ENCODE results near the gene ZNF782.
"Not testable (repeated sequence)": the region's sequence is repeated elsewhere in the genome, so short reads cannot be mapped to it uniquely, and the experiment has no call there.

The ZNF782 gene

DNA sequence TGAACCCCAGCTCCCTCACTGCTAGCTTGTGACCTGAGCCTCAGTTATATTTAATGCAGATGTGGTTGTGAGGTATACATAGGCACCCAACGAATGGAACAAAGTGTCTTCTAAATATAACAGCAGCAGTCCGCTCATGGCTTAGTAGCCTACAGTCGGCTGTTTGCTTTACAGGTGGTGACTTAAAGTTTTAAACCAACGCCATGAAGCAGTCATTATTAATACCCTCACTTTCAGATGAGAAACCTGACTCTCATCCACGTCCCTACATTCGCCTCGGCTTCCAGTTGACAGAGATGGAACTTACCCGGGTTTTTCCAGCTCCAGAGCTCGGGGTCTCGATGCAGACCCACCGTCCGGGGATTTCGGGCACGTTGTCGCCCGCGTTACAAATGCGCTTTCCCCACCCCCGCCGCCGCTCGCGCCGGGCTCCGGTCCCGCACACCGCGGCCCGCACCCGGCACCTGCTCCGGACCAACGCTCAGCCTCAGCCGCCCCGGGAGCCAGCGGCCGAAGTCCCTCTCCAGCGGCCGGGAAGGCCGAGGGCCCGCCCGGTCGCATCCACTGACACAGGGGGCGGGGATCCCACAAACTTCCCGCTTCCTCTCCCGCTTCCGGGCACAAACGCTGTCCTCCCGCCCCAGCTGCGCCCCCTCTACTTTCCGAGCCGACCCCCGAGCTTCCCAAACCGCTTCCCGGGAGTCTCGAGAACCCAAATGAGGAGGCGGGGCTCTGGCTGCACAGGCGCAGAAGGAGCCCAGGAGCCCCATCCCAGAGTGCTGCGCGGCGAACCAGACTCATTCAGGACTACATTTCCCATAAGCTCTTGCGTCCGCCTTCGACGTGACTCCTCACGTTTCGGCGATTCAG lies at the start of gene ZNF782:
ZNF782 (minus strand) TSS at position 734 of the 870 bp plus-strand sequence. CDS start 2,553 bp downstream, outside the sequence.
- DNase-seq, result peak; percentile 42 to 94 (median 89)

DNA sequence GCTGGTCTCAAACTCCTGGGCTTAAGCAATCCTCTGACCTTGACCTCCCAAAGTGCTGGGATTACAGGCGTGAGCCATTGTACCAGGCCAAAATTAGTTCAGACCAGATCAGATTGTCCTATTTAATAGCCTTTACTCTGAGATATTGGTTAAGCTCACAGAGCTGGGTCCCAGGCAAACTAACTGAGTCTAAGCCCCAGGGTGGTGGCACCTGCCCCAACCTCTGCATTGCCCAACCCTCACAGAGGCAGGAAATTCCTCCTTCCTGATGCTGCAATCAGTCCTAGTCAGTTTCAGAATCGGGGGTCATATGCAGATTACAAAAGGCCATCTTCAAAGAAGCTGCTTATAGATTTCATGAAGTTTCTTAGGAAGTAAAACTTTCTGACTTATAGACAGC lies 45.7 kb upstream of the ZNF782 start:
- DNase-seq, result not testable (repeated sequence)

DNA sequence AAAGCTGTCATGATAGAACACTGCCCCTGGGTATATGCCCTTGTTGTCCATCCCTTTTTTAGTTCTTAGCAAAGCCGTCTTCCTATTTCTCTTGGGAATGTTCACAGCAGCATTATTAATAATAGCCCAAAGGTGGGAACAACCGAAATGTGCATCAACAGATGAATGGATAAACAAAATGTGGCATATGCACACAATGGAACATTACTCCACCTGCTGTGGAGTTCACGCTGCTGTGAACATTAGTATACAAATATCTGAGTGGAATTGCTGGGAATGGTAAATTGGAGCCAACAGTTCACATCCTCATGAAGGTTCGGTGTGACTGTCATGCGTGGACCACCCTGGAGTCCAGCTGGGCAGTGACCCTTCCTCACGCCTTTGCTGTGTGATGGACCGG lies 37.8 kb upstream of the ZNF782 start:
- DNase-seq, result no peak

DNA sequence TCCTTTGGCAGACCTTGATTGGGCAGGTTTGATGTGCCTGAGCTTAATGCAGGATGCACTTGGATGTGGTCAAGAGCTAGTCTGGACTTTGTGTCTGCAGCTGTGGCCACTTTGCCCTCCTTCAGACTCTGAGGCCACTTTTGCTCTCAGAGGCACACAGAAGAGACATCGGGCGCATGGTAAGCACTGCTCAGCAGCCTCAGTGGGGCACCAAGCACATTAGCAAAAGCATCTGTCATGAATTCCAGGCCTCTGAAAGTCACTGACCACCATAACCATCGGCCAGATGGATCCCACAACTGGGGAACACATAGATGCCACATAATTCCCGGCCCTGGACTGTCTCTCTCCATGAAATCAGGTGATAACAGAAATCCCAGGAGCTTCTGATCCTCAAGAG lies 34.3 kb upstream of the ZNF782 start:
- no peak for DNase-seq

DNA sequence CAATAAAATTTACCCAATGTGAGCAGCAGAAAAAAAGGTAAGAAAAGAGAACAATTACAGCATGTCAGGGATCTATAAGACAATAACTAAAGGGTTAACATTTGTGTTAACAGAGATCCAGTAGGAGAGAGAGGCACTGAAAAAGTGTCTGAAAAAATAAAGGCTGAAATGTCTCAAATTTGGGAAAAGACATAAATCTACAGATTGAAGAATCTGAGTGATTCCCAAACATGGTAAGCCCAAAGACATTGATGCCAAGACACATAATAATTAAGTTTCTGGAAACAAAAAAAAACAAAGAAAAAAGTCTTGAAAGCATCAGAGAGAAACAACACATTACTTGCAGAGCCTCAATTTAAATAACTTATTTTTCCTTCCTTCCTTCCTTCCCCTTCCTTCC lies 31.1 kb upstream of the ZNF782 start:
- DNase-seq, result no peak

DNA sequence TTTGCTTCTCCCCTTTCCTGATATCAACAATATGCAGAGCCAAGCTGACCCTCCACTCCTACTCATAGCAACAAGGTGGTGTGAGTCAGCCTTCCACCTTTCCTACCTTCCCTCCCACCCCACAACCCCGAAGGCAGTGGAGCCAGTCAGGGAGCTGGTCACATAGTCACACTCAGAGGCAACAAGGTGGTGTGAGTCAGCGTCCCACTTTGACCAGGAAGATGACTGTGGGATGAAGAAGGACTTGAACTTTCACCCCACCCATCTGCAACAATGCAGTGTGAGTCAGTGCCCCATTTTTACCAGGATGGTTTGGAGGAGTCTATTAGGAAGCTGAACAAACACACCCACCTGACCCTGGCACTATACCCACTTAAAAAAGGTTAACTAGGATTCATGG lies 30.1 kb upstream of the ZNF782 start:
- no peak for DNase-seq

DNA sequence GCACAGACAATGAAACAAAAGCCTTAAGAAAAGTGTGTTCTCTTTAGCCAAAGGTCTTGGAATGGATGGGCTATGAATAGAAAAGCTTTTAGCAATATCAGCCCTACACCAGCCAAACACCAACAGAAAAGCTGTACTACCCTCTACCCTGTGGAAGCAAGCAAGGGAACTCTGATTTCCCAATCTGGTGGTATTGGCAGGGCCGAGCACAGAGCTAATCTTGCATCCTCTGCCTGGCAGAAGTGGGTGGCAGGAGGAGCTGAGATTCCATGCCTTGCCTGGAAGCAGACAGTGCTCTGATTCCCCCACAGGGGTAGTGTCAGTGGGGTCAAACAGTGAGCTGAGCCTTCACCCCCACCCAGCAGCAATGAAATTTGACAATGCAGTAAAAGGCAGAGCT lies 29.6 kb upstream of the ZNF782 start:
- DNase-seq, result no peak

DNA sequence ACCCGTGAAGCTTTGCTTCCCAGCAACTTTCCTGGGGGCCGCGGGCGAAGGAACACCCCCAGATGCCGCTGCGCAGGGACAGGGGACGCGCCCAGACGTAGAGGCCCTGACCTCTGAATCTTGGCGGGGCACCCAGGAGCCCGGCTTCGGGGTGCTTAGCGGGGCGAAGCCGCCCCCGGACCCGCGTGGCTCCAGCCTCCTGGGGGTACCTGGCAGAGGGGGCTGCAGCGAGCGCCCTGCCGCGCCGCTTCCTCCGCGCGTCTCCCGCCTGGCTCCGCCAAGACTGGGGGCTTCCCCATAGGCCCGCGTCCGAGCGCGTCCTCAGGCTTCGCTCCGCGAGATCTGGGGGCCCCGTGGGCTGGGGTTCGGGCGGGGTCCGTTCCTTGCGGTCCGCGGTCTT lies 23.0 kb upstream of the ZNF782 start:
- no peak for DNase-seq

DNA sequence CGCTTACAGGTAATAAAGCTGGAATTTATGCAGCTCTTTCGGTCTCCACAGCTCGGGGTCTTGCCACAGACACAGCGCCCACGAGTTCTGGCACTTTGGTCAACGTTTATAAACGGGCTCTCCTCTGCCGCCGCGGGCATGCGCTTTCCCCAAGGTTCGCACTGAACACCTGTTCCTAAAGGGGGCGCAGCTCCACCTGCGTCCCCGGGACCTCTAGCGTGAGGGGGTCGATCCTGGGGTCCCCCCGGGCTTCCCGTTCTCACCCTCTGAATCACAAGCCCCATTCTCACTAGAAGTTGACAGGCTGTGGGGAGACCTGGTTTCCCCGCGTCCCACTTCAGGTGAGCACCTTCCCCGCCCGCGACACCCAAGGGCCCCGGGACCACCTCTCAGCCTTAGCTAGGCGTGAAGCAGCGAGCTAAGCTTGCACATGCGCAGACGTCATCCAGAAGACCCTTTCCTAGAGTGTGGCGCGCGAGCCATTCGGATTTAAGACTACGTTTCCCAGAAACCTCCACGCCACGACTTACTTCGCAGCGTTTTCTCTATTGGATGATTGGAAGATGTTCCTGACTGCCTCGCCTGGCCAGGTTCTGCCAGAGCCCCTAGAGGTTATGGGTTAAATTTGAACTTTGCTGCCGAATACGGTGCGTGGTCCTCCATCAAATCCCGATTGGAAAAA lies 21.3 kb upstream of the ZNF782 start:
- peak in 5 of 14 donors; percentile 14 to 57 (median 16) for DNase-seq

DNA sequence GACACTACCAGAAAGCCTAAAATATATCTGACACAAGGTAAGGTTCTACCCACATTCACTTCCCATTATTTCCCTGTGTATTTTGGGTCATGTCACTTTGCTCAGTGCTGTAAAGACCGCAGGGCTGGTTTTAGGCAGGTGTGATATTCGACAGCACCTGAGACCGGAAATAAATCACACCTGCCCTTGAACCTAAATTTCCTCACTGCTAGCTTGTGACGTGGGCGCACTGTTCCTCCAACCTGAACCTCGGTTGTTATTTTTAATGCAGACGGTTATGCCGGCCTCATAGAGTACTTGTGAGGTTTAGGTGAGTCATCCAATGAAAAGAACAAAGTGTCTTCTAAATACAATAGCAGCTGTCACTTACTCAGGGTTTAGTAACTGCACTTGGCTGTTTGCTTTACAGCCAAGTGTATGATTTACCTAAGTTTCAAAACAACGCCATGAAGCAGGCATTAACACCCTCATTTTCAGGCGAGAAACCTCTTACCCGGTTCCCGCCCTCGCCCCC lies 20.7 kb upstream of the ZNF782 start:
- no peak for DNase-seq

DNA sequence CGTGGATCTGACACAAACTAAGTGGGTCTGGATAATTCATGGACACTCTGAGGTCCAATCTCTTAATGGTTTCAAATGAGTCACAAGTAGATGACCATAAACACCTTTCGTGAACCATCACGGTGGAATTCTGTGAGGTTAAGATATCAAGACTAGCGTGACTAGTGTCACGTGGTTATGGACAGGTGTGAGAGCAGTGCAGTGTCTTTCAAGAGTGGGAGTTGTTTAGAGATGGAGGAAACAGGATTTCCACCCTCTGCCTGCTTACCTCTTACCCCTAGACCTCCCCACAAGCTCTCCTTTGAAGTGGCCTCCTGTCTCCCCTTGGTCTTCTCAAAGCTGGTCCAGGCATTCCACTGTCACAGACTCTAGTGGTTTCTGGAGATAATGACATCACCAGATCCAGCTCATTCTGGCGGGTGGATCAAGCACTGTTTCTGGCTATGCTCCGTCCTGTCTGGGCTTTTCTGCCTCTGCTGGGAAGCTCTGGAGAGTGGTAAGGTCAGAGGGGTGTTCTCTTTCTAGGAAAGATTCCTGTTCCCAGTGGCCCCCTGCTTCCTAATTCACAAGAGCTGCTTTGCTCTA lies 20.0 kb upstream of the ZNF782 start:
- no peak for DNase-seq

DNA sequence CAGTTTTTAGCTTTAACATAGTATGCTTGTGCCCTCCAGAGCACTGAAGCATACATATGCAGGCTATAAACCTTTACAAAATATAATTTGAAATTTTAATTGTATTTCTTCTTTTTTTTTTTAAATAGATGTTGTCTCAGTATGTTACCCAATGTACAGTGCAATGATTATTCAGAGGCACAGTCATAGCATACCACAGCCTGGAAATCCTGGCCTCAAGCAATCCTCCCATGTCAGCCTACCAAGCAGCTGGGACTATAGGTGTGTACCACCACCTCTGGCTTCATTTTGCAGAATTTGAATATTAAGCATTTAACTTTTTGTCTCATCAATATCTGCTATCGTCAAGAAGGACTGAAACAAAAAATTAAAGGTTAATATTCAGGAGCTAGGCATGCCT lies 16.9 kb upstream of the ZNF782 start:
- DNase-seq, result no peak

DNA sequence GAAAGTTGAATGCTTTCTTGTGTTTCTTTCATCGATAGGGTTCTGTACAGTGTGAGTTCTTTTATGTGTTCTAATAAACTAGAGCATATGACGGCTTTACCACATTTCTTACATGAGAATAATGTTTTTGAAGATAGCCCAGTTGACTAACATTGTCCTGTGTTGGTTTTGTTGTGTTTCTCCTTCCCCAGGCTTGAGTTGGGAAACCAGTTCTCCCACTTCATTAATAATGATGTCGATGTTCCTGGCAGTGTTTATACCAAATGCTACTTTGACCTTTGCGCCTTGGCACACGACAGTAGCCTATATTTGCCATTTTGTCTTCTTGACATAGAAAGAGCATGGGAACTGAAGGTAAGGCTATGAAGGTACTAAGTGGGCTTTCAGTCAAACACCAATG lies 14.4 kb upstream of the ZNF782 start:
- DNase-seq, result no peak

DNA sequence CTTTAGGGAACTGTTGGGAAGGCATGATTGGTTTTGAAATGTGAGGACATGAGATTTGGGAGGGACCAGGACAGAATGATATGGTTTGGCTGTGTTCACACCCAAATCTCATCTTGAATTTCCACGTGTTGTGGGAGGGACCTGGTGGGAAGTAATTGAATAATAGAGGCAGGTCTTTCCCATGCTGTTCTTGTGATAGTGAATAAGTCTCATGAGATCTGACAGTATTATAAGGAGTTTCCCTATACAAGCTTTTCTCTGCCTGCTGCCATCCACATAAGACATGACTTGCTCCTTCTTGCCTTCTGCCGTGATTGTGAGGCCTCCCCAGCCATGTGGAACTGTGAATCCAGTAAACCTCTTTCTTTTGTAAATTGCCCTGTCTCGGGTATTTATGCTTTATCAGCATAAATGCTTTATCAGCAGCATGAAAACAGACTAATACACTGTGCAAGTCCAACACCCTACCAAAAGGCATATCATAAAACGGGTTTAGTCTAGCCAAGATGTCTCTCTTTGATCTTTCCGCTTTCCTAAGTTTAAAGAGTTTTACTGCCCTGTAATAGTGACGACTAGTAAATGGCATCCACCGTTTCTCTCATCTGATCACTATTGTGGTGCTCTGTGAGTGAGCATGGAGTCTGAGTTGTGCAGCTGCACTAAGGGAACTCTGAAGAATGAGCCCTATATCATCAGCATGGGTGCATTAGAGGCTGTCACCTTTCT lies 12.9 kb upstream of the ZNF782 start:
- no peak for DNase-seq

DNA sequence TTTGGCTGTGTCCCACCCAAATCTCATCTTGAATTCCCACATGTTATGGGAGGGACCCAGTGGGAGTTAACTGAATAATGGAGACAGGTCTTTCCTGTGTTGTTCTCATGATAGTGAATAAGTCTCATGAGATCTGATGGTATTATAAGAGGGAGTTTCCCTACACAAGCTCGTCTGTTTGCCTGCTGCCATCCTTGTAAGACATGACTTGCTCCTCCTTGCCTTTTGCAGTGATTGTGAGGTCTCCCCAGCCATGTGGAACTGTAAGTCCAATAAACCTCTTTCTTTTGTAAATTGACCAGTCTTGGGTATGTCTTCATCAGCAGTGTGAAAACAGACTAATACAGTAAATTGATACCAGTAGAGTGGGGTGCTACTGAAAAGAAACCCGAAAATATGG lies 10.9 kb upstream of the ZNF782 start:
- DNase-seq, result not testable (repeated sequence)

DNA sequence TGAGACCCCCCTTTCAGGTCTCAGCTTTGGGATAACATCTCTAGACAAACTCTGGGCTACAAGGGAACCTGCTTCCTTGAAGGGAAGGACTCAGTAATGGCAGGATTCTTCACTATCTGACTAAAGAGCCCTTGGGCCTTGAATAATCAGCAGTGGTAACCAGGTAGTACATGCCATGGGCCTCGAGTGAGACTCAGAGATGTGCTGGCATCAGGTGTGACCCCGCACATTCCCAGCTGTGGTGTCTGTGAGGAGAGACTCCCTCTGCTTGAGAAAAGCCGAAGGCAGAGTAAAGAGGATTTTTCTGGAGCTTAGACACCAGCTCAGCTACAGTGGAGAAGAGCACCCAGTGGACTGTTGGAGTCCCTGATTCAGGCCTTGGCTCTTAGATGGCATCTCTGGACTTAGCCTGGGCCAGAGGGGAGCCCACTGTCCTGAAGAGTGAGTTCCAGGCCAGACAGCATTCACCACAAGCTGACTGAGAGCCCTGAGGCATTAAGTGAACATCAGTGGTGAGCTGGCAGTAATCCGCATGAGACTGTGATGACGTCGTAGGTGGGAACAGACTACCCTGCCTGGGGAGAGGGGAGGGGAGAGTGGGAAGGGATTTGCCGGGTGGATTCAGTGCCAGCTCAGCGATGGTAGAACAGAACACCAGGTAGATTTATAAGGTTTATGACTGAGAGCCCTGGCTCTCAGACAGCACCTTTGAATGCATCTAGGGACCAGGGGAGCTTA lies 5.3 kb upstream of the ZNF782 start:
- no peak for DNase-seq

DNA sequence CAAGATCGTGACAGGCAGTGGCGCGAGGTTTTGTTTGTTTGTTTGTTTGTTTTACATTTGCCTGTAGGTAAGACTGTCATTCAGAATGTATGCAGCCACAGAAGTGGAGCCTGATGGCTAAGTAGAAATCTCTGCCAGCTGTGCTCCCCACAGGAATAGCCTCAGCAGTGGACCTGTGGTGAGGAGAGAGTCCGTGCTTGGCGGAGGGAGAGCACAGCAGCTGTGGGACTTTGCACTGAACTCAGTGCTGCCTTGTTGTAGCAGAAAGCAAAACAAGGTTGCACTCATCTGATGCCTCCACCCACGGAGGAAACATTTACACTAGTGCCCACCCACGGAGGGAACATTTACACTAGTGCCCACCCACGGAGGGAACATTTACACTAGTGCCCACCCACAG lies 4.4 kb upstream of the ZNF782 start:
- no peak for DNase-seq

DNA sequence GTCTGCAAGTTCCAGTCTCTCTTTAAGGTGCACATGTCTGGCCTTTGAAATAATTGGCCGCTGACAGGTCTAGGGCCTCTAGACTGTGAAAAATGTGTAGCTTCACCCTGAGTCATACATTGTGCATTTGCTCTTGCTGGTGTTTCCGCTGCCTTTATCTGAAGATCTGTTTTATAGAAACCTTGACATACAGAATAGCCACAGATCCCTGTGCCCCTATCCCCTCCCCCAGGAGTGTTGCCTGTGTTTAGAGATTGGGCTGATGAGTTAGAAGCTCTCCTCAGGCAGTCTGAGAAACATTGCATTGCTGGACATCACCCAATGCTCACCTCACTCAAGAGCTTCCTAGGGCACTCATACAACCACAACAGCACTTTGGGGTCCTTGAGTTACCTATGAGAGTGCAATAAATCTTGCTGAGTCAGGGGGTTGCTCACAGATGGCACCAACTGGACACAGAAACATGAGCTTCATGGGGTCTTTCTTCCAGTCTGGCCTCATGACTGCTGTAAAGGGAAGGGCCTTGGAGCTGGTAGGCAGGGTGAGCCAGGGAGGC lies 3.8 kb upstream of the ZNF782 start:
- DNase-seq, result no peak

DNA sequence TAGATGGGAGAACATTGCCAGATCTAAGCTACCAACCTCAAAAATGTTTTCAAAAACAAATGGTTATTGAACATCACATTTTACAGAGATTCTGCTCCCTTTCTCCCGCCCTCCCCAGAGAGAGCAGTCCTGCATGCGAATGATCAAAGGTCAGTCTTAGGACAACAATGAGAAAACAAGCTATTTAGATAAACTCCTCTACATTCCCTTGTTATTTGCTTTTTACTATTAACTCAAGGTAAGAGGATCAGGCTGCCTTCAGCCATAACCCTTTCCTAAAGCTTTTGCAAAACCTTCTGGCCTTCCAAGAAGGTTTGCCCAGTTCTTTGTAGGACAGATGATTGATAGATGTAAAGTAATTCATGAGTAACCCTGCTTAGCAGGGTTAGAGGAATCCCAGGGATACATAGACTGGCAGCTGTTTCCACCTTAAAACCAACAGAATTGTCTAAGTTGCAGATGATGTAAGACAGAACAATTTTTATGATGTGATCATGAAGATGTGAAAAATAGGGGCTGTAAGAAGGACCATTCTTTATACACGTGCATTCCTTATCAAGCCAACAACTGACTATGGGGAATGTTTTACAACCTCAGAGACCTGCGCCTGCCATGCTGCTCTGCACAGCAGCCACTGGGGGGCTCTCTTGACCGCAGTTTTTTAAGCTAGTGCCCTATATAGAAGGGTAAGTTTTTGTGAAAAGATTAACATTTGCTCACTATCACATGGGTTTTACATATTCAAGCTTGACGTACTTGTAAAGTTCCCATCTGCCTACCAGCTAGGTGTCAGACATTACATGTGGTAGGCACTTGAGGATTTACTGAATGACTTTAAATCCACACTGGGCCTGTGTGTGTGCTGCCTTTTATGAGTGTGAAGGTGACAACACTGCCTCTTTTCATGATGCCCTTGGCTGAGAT lies 2.3 kb upstream of the ZNF782 start:
- DNase-seq, result peak in 9 of 14 donors; percentile 11 to 58 (median 35)

DNA sequence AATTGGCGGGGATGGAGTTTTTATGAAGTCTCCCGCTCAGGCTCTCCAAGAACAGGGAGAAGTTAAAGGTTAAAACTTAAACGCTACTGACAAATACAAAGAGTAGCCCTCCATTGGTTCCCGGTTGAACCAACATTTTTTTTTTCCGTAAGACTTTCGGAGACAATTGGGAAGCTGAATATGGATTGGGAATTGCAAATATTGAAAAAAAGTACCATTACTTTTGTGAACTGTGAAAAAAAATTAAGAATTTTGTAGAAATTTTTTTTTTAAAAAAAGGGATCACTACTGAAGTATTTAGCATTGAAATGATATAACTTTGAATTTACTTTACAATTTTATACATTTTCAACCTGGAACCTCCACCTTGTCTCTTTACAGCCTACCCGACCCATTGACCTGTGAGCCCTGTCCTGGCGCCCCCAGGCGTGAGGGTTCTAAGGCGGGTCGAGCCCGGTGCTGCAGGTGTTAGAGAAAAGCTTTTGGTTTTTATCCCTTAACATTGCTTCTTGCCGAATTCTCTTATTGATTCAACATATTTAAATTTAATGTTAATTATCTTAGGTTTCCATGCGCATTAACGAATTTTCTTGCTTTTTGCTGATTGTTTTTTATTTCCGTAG lies 448 bp upstream of the ZNF782 start:
- no peak for DNase-seq

All from C1 segment of cervical spinal cord (tissue), 14 donors.